ENCODE data around the gene CTBP1.

DNA sequence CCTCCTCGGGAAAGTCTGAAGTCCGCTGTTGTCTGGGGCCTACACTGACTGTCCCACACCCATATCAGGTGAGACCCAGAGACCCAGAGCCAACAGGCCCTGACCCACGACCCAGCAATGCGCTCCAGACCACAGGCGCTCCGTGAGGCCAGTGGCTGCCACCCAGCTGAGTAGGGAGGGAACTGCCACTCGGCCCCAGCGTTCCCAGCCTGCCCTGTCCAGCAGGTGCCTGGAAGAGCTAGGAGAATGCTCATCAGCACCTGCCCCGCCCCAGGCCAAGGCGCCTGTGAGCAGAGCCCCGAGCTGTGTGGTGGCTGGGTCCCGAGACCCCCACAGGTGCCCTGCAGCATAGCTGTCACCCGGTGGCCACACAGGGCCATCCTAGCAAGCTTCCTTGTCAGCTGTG lies 79.2 kb downstream of the CTBP1 start:
- TF ChIP-seq, protein P1, sequence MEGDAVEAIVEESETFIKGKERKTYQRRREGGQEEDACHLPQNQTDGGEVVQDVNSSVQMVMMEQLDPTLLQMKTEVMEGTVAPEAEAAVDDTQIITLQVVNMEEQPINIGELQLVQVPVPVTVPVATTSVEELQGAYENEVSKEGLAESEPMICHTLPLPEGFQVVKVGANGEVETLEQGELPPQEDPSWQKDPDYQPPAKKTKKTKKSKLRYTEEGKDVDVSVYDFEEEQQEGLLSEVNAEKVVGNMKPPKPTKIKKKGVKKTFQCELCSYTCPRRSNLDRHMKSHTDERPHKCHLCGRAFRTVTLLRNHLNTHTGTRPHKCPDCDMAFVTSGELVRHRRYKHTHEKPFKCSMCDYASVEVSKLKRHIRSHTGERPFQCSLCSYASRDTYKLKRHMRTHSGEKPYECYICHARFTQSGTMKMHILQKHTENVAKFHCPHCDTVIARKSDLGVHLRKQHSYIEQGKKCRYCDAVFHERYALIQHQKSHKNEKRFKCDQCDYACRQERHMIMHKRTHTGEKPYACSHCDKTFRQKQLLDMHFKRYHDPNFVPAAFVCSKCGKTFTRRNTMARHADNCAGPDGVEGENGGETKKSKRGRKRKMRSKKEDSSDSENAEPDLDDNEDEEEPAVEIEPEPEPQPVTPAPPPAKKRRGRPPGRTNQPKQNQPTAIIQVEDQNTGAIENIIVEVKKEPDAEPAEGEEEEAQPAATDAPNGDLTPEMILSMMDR (IDR thresholded peaks at IDR 0.05) = no peak
- no peak for TF ChIP-seq EZH2 (IDR thresholded peaks at IDR 0.05)
